GM12875 (cell line): ENCODE data around the gene BPGM.
"Not testable (repeated sequence)": the region's sequence is repeated elsewhere in the genome, so short reads cannot be mapped to it uniquely, and the experiment has no call there.

ENCODE experiments used
- H3K4me3 ChIP-seq: one replicate; pipeline ENCODE4 v1.5.1; 2011; ENCODE audit warnings: low read depth, low read length, control low read depth
- TF ChIP-seq, protein P1 (sequence below): IDR thresholded peaks from 2 replicates; pipeline ENCODE4 v1.5.1; 2011; ENCODE audit warnings: low read depth, mild to moderate bottlenecking, control low read depth, inconsistent platforms, low read length, moderate library complexity, borderline replicate concordance; ENCODE audit not compliant: insufficient read depth

The BPGM gene

GRCh38 chr7:134674424-134674823 is 27.8 kb downstream of the BPGM start:
- H3K4me3 ChIP-seq = no peak overlapping the region
- TF ChIP-seq, protein P1, sequence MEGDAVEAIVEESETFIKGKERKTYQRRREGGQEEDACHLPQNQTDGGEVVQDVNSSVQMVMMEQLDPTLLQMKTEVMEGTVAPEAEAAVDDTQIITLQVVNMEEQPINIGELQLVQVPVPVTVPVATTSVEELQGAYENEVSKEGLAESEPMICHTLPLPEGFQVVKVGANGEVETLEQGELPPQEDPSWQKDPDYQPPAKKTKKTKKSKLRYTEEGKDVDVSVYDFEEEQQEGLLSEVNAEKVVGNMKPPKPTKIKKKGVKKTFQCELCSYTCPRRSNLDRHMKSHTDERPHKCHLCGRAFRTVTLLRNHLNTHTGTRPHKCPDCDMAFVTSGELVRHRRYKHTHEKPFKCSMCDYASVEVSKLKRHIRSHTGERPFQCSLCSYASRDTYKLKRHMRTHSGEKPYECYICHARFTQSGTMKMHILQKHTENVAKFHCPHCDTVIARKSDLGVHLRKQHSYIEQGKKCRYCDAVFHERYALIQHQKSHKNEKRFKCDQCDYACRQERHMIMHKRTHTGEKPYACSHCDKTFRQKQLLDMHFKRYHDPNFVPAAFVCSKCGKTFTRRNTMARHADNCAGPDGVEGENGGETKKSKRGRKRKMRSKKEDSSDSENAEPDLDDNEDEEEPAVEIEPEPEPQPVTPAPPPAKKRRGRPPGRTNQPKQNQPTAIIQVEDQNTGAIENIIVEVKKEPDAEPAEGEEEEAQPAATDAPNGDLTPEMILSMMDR = no peak

DNA sequence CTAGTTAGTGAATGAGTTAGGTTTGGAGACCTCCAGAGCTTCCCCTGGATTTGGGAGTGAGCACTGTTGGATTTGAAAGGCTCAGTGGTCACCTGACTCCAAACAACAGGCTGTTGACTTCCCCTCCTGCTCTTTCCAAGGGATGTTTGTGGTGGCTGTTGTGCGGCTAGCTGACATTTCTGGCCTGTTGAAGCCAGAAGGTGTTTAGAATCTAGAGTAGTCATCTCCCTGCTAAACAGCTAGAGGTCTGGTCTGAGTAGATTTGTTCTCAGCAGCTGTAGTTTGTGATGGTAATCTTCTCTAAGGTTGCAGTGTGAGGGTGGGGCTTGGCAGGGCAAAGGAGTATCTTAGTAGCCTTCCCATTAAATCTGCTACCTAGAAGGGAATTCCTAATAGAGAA is 30.1 kb downstream of the BPGM start:
- H3K4me3 ChIP-seq = no peak overlapping the region
- TF ChIP-seq, protein P1 = no peak

DNA sequence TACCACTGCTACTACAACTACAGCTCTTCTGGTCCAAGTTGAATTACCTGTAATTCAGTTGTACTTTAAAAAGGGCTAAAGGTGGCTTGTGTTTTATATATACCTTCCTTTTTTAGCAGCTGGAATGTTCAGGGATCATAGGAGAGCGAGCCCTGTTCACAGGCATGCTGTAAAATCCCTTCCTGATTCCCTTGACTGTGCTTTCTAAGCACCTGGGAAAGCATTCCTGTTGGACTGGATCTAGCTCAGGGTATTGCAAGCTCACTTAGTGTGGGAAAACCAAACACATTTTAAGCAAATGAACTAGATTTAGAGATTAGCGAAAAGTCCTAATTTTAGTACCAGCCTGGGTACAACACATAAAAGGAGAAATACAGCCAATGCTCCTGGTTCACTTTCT is 31.5 kb downstream of the BPGM start:
- no peak overlapping the region for H3K4me3 ChIP-seq
- TF ChIP-seq, protein P1 = no peak

DNA sequence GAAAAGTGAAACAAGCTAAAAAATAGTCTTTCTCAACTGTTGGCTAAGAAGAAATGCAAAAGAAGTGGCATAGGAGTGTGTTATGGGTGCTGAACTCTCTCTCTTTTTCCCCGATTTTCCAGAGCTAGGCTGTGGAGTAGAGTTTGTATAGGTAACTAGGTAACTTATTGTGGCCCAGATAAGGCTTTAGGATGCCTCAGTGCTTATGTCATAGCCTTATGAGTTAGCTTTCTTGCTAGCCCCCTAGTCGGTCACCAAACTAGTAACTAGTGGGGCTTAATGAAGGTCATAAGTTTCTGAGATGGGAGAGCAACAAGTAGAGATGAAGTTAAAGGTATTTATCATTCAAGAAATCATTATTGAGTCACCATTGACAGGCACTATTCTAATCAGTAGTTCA is 32.4 kb downstream of the BPGM start:
- TF ChIP-seq, protein P1 = no peak

GRCh38 chr7:134684165-134684564 is 37.5 kb downstream of the BPGM start:
- TF ChIP-seq, protein P1 = no peak
- no peak overlapping the region for H3K4me3 ChIP-seq

More for the DNA sequence above, 32.4 kb downstream of the BPGM start:
- H3K4me3 ChIP-seq = no peak overlapping the region

DNA sequence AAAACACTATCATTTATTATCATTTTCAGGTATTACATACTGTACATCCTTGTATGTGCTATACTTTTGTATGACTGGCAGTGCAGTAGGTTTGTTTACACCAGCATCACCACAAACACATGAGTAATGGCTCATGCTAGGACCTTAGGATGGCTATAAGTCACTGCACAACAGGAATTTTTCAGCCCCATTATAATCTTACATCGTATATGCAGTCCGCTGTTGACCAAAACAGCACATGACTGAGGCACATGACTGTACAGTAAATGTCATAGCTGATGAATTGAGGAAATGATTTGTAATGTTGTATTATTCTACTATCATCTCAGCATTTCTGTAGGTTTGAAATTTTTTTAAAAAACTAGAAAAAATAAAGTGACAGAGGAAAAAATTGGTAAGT is 38.6 kb downstream of the BPGM start:
- TF ChIP-seq, protein P1 = no peak
- H3K4me3 ChIP-seq = no peak overlapping the region

DNA sequence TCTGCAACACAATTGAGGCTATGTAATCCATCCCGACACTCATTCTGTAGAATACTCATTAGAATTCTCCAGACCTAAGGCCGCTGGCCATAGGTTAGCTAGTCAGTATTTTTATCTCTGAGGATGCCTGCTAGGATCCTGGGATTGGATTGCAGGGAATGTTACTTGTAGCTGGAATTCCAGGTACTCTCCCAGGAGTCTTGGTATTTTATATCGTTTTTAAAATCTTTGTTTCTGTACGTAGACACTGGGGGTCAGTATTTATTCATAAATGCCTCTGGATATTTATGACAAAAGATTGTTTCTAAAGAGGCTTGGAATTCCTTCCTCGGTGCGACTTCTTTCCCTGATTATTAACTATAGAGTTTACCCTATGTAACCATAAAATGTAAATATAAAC is 40.1 kb downstream of the BPGM start:
- no peak overlapping the region for H3K4me3 ChIP-seq
- TF ChIP-seq, protein P1 = no peak

DNA sequence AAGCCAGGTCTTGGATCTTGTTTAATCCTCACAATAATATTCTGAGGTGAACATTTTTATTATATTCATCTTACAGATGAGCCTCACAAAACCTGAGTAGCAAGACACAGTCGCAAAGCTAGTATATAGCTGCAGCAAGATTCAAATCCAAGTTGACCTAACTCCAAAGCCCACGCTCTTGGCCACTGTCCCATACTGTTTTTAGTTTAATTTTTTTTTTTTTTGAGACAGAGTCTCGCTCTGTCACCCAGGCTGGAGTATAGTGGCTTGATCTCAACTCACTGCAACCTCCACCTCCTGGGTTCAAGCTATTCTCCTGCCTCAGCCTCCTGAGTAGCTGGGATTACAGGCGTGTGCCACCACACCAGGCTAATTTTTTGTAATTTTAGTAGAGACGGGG is 42.9 kb downstream of the BPGM start:
- H3K4me3 ChIP-seq = not testable (repeated sequence)
